GM18505 (cell line): ENCODE data around the gene ATG2B.

ENCODE experiments used
- ATAC-seq: cut with Tn5 transposase; IDR thresholded peaks from one replicate; pipeline ENCODE4 v1.9.1; 2021; ENCODE audit not compliant: unreplicated experiment
- POLR2A ChIP-seq: IDR thresholded peaks from 4 replicates; pipeline ENCODE4 v1.6.1; 2011; ENCODE audit warnings: borderline replicate concordance; ENCODE audit not compliant: insufficient read depth, insufficient read length; ENCODE audit errors: extremely low read depth

The ATG2B gene

GRCh38 chr14:96391293-96392118, 28.4 kb upstream of the ATG2B start:
- ATAC-seq = peak; percentile 90
- TF ChIP-seq POLR2A = peak; percentile 64

- TF ChIP-seq POLR2A = no peak
- ATAC-seq = no peak
Observed at GRCh38 chr14:96390965-96391292, 27.8 kb upstream of the ATG2B start.

- no peak for TF ChIP-seq POLR2A
Observed at GRCh38 chr14:96385385-96385784, 22.2 kb upstream of the ATG2B start.

GRCh38 chr14:96384740-96385139, 21.6 kb upstream of the ATG2B start:
- no peak for ATAC-seq

More at GRCh38 chr14:96385385-96385784, 22.2 kb upstream of the ATG2B start:
- ATAC-seq = no peak

GRCh38 chr14:96384053-96384452, 20.9 kb upstream of the ATG2B start:
- TF ChIP-seq POLR2A = no peak
- ATAC-seq = no peak

More at GRCh38 chr14:96384740-96385139, 21.6 kb upstream of the ATG2B start:
- TF ChIP-seq POLR2A = no peak

- no peak for TF ChIP-seq POLR2A
Observed at GRCh38 chr14:96383445-96383844, 20.3 kb upstream of the ATG2B start.

GRCh38 chr14:96380735-96381134, 17.6 kb upstream of the ATG2B start:
- no peak for ATAC-seq
- no peak for TF ChIP-seq POLR2A

More at GRCh38 chr14:96383445-96383844, 20.3 kb upstream of the ATG2B start:
- ATAC-seq = no peak

GRCh38 chr14:96376093-96376492, 13.0 kb upstream of the ATG2B start:
- ATAC-seq = no peak
- no peak for TF ChIP-seq POLR2A

GRCh38 chr14:96373538-96373937, 10.4 kb upstream of the ATG2B start:
- no peak for TF ChIP-seq POLR2A
- no peak for ATAC-seq

GRCh38 chr14:96370528-96370927, 7.4 kb upstream of the ATG2B start:
- no peak for ATAC-seq
- no peak for TF ChIP-seq POLR2A

GRCh38 chr14:96368534-96368933, 5.4 kb upstream of the ATG2B start:
- no peak for ATAC-seq
- no peak for TF ChIP-seq POLR2A

GRCh38 chr14:96364962-96365361, 1.8 kb upstream of the ATG2B start:
- TF ChIP-seq POLR2A = no peak
- ATAC-seq = no peak

- peak; percentile 6 for ATAC-seq
- TF ChIP-seq POLR2A = no peak
Observed at GRCh38 chr14:96363751-96364336, 703 bp upstream of the ATG2B start.
